ENCODE measurements around the gene CCN2.
"Not testable (repeated sequence)": the region's sequence is repeated elsewhere in the genome, so short reads cannot be mapped to it uniquely, and the experiment has no call there.

The CCN2 gene

DNA sequence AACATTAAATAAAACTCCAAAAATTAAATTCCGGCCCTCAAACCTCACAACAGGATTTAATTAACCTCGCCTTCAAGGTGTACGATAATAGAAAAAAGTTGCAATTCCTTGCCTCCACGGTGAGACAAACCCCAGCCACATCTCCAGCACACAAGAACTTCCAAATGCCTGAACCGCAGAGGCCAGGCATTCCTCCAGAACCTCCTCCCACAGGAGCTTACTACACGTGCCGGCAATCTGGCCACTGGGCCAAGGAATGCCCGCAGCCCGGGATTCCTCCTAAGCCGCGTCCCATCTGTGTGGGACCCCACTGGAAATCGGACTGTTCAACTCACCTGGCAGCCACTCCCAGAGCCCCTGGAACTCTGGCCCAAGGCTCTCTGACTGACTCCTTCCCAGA, 47.4 kb downstream of the CCN2 start:
- H3K27me3 ChIP-seq (ENCODE audit: insufficient read depth, low read length); H3K4me3 ChIP-seq (ENCODE audit: low read length); H3K36me3 ChIP-seq (ENCODE audit: insufficient read depth, low read length); H3K4me1 ChIP-seq (ENCODE audit: insufficient read depth, low read length); H3K9me3 ChIP-seq (ENCODE audit: low read length); H2AFZ ChIP-seq (ENCODE audit: low read depth, low read length): not testable (repeated sequence)

DNA sequence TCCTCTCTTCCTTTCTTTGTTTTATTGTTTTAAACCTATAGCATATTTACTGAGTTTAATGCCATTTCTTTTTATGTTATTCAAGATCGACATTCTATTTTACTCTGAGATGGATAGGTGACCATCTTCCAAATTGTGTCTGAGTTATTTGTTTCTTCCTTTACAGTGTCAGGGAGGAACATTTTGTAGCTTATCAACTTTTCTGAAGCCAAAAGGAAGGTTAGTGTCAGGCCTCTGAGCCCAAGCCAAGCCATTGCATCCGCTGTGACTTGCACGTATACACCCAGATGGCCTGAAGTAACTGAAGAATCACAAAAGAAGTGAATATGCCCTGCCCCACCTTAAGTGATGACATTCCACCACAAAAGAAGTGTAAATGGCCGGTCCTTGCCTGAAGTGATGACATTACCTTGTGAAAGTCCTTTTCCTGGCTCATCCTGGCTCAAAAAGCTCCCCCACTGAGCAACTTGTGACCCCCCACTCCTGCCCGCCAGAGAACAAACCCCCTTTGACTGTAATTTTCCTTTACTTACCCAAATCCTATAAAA, 49.8 kb downstream of the CCN2 start:
- H2AFZ ChIP-seq (ENCODE audit: low read depth, low read length); H3K4me3 ChIP-seq (ENCODE audit: low read length); H3K36me3 ChIP-seq (ENCODE audit: insufficient read depth, low read length); H3K9me3 ChIP-seq (ENCODE audit: low read length); H3K27me3 ChIP-seq (ENCODE audit: insufficient read depth, low read length); H3K4me1 ChIP-seq (ENCODE audit: insufficient read depth, low read length): not testable (repeated sequence)

DNA sequence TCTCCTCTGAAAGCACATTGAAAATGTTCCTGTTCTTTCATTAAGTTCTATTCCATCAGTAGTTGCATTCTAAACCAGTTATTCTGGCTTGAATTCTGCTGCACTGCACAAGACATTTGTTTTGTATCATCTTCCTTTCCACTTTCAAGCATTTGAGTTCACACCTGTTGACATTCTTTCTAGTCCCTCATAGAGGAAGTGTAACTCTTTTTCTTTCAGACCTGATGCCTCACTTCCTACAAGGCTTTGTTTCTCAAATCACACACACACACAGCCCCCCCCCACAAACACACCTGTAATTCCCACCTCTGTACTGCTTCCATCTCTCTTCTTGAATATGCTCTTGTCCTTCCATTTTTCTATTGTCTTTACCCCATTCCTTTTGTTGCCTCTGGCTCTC, 50.9 kb downstream of the CCN2 start:
- Histone ChIP-seq H3K27me3 (ENCODE audit: insufficient read depth, low read length) (peaks cover 2% of the 10 kb centered on the region), H2AFZ (ENCODE audit: low read depth, low read length) (no peak overlapping the region), H3K4me1 (ENCODE audit: insufficient read depth, low read length) (no peaks in the 10 kb centered on the region), H3K36me3 (ENCODE audit: insufficient read depth, low read length) (no peaks in the 10 kb centered on the region), H3K9me3 (ENCODE audit: low read length) (peaks cover 2% of the 10 kb centered on the region), H3K4me3 (ENCODE audit: low read length) (no peak overlapping the region)

DNA sequence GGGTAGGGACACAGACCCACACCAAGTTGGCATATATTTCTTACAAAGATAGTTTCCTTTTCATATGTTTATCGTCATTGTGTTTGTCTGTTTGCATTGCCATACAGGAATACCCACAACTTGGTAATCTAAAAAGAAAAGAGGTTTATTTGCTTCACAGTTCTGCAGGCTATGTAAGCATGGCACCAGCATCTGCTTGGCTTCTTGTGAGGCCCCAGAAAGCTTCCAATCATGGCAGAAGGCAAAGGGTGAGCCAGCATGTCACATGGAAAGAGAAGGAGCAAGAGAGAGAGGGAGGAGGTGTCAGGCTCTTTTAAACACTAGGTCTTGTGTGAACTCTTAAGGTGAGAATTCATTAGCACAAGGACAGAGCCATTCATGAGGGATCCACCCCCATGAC, 52.5 kb downstream of the CCN2 start:
- Histone ChIP-seq H3K4me1 (ENCODE audit: insufficient read depth, low read length) (no peaks in the 10 kb centered on the region), H3K4me3 (ENCODE audit: low read length) (no peak overlapping the region), H3K36me3 (ENCODE audit: insufficient read depth, low read length) (no peaks in the 10 kb centered on the region), H2AFZ (ENCODE audit: low read depth, low read length) (no peak overlapping the region), H3K27me3 (ENCODE audit: insufficient read depth, low read length) (peaks cover 2% of the 10 kb centered on the region), H3K9me3 (ENCODE audit: low read length) (peaks cover 2% of the 10 kb centered on the region)
